ENCODE data around the gene TNS3.

TNS3 gene

DNA sequence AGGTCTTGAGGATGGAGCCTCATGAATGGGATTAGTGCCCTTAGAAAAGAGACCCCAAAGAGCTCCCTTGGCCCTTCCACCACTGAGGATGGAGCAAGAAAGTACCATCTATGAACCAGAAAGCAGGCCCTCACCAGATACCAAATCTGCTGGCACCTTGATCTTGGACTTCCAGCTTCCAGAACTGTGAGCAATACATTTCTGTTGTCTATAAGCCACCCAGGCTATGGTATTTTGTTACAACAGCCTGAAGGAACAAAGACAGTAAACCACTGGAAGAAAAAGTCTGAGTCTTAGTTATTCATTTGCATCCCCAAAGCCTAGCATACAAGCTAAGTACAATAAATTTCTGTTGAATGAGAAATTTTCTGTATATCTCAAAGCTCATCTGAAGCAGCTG is 37.9 kb upstream of the TNS3 start:
- H3K9me2 ChIP-seq (replicated peaks; ENCODE audit: insufficient read depth, low read length): no peaks in the 10 kb centered on the region
- H3K4me2 ChIP-seq (ENCODE audit: low read depth, low read length): no peak overlapping the region
- no peak overlapping the region for H3K4me3 ChIP-seq (ENCODE audit: low read length)
- H3K36me3 ChIP-seq (replicated peaks; ENCODE audit: insufficient read depth, low read length): no peaks in the 10 kb centered on the region
- H4K20me1 ChIP-seq (ENCODE audit: insufficient read depth, low read length): no peaks in the 10 kb centered on the region
- no peak for DNase-seq
- H3K79me2 ChIP-seq (ENCODE audit: low read length): no peaks in the 10 kb centered on the region
- H2AFZ ChIP-seq (ENCODE audit: low read length): no peak overlapping the region
- no peaks in the 10 kb centered on the region for H3K27me3 ChIP-seq (replicated peaks; ENCODE audit: insufficient read depth, low read length)
- TF ChIP-seq, protein P1, sequence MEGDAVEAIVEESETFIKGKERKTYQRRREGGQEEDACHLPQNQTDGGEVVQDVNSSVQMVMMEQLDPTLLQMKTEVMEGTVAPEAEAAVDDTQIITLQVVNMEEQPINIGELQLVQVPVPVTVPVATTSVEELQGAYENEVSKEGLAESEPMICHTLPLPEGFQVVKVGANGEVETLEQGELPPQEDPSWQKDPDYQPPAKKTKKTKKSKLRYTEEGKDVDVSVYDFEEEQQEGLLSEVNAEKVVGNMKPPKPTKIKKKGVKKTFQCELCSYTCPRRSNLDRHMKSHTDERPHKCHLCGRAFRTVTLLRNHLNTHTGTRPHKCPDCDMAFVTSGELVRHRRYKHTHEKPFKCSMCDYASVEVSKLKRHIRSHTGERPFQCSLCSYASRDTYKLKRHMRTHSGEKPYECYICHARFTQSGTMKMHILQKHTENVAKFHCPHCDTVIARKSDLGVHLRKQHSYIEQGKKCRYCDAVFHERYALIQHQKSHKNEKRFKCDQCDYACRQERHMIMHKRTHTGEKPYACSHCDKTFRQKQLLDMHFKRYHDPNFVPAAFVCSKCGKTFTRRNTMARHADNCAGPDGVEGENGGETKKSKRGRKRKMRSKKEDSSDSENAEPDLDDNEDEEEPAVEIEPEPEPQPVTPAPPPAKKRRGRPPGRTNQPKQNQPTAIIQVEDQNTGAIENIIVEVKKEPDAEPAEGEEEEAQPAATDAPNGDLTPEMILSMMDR (IDR thresholded peaks at IDR 0.05; ENCODE audit: low read length): no peak
- TF ChIP-seq EZH2 (optimal IDR thresholded peaks at IDR 0.05; ENCODE audit: low read depth, low read length): no peak
- no peak for TF ChIP-seq EZH2phosphoT487 (IDR thresholded peaks at IDR 0.05; ENCODE audit: low read length)
- H3F3A ChIP-seq (ENCODE audit: insufficient read depth, low read length): no peaks in the 10 kb centered on the region
- peaks cover 7% of the 10 kb centered on the region for H3K4me1 ChIP-seq (ENCODE audit: low read length)
- H3K27ac ChIP-seq (ENCODE audit: low read length): no peak overlapping the region
- no peak overlapping the region for H3K9ac ChIP-seq (ENCODE audit: low read length)
- H3K9me3 ChIP-seq (replicated peaks; ENCODE audit: insufficient read depth, low read length): no peaks in the 10 kb centered on the region

DNA sequence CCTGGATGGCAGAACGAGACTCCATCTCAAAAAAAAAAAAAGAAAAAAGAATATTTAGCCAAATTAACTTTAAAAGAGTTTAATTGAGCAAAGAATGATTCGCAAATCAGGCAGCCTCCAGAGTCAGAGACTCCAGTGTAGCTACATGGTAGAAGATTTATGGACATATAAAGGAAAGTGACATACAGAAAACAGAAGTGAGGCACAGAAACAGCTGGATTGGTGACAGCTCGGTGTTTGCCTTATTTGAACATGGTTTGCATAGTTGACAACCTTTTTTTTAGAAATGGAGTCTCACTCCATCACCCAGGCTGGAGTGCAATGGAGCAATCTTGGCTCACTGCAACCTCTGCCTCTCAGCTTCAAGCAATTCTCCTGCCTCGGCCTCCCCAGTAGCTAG is 35.2 kb upstream of the TNS3 start:
- Histone ChIP-seq H4K20me1 (ENCODE audit: insufficient read depth, low read length) (no peaks in the 10 kb centered on the region), H3K4me1 (ENCODE audit: low read length) (no peaks in the 10 kb centered on the region), H3F3A (ENCODE audit: insufficient read depth, low read length) (no peaks in the 10 kb centered on the region), H3K27me3 (replicated peaks; ENCODE audit: insufficient read depth, low read length) (no peaks in the 10 kb centered on the region), H3K79me2 (ENCODE audit: low read length) (no peaks in the 10 kb centered on the region), H3K27ac (ENCODE audit: low read length) (no peak overlapping the region), H3K9ac (ENCODE audit: low read length) (no peak overlapping the region), H2AFZ (ENCODE audit: low read length) (no peak overlapping the region), H3K9me3 (replicated peaks; ENCODE audit: insufficient read depth, low read length) (no peaks in the 10 kb centered on the region), H3K36me3 (replicated peaks; ENCODE audit: insufficient read depth, low read length) (no peaks in the 10 kb centered on the region), H3K4me3 (ENCODE audit: low read length) (no peak overlapping the region), H3K9me2 (replicated peaks; ENCODE audit: insufficient read depth, low read length) (no peaks in the 10 kb centered on the region), H3K4me2 (ENCODE audit: low read depth, low read length) (no peak overlapping the region)
- DNase-seq: no peak
- TF ChIP-seq EZH2phosphoT487 (IDR thresholded peaks at IDR 0.05; ENCODE audit: low read length): no peak
- TF ChIP-seq EZH2 (optimal IDR thresholded peaks at IDR 0.05; ENCODE audit: low read depth, low read length): no peak
- TF ChIP-seq, protein P1 (IDR thresholded peaks at IDR 0.05; ENCODE audit: low read length): no peak

DNA sequence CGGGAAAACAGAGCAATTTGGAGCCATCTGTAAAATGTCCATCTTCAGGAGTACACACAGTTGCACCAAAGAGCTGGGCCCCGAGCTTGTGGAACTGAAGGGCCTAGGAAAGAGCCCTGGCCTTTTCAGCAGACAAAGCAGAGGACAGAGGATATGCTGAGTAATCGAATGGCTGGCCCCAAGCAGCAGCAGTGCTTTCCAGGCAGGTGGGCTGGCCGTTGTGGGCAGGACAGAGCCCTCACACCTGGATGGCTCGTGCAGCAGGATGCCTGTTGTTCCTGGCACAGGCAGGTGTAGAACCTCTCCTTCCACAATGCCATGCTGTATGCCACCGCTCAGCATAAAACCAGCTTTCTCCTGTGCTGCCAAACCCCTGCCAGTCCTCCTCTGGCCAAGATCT is 32.5 kb upstream of the TNS3 start:
- TF ChIP-seq EZH2 (optimal IDR thresholded peaks at IDR 0.05; ENCODE audit: low read depth, low read length): no peak
- no peak for TF ChIP-seq EZH2phosphoT487 (IDR thresholded peaks at IDR 0.05; ENCODE audit: low read length)
- TF ChIP-seq, protein P1 (IDR thresholded peaks at IDR 0.05; ENCODE audit: low read length): no peak
- Histone ChIP-seq H3K27ac (ENCODE audit: low read length) (no peak overlapping the region), H4K20me1 (ENCODE audit: insufficient read depth, low read length) (no peaks in the 10 kb centered on the region), H2AFZ (ENCODE audit: low read length) (no peak overlapping the region), H3F3A (ENCODE audit: insufficient read depth, low read length) (no peaks in the 10 kb centered on the region), H3K9me2 (replicated peaks; ENCODE audit: insufficient read depth, low read length) (no peaks in the 10 kb centered on the region), H3K4me2 (ENCODE audit: low read depth, low read length) (no peak overlapping the region), H3K9ac (ENCODE audit: low read length) (no peak overlapping the region), H3K4me1 (ENCODE audit: low read length) (no peaks in the 10 kb centered on the region), H3K9me3 (replicated peaks; ENCODE audit: insufficient read depth, low read length) (no peaks in the 10 kb centered on the region), H3K4me3 (ENCODE audit: low read length) (no peak overlapping the region), H3K36me3 (replicated peaks; ENCODE audit: insufficient read depth, low read length) (no peaks in the 10 kb centered on the region), H3K27me3 (replicated peaks; ENCODE audit: insufficient read depth, low read length) (no peaks in the 10 kb centered on the region), H3K79me2 (ENCODE audit: low read length) (no peaks in the 10 kb centered on the region)
- DNase-seq: peak; percentile 14
